Measurements from ENCODE around the gene LPAR3.

LPAR3 gene

GRCh38 chr1:84768634-84769033 lies 124.4 kb downstream of the LPAR3 start:
- TF ChIP-seq ZNF274 (IDR thresholded peaks at IDR 0.05; ENCODE audit: low read depth, low read length) (no peak), YY1 (IDR thresholded peaks at IDR 0.05; ENCODE audit: insufficient read depth, insufficient read length) (no peak), SUZ12 (IDR thresholded peaks at IDR 0.05; ENCODE audit: extremely low read depth, insufficient read depth, insufficient read length) (no peak)
- no peak for DNase-seq (ENCODE audit: low read depth, low spot score)

GRCh38 chr1:84763912-84764680 lies 128.9 kb downstream of the LPAR3 start:
- TF ChIP-seq SUZ12 (IDR thresholded peaks at IDR 0.05; ENCODE audit: extremely low read depth, insufficient read depth, insufficient read length) (no peak), ZNF274 (IDR thresholded peaks at IDR 0.05; ENCODE audit: low read depth, low read length) (no peak), YY1 (IDR thresholded peaks at IDR 0.05; ENCODE audit: insufficient read depth, insufficient read length) (no peak)
- Histone ChIP-seq H3K4me1 (ENCODE audit: insufficient read depth, insufficient read length) (peaks cover 9% of the 10 kb centered on the region), H3K27me3 (ENCODE audit: insufficient read depth, insufficient read length) (peaks cover 29% of the 10 kb centered on the region), H3K9me3 (ENCODE audit: insufficient read depth, low read length) (peaks cover 16% of the 10 kb centered on the region; the same call in 1 of the 2 replicates), H3K4me3 (ENCODE audit: insufficient read length, low read depth) (peak overlapping the region; percentile 22), H3K36me3 (ENCODE audit: insufficient read depth, insufficient read length, low read length) (no peaks in the 10 kb centered on the region), H3K9ac (ENCODE audit: insufficient read length, low read depth) (peak overlapping the region; percentile 51)
- peak; percentile 72 for DNase-seq (ENCODE audit: low read depth, low spot score)

More at GRCh38 chr1:84768634-84769033, 124.4 kb downstream of the LPAR3 start:
- Histone ChIP-seq H3K36me3 (ENCODE audit: insufficient read depth, insufficient read length, low read length) (no peaks in the 10 kb centered on the region), H3K27me3 (ENCODE audit: insufficient read depth, insufficient read length) (peaks cover 23% of the 10 kb centered on the region), H3K9ac (ENCODE audit: insufficient read length, low read depth) (no peak overlapping the region), H3K9me3 (ENCODE audit: insufficient read depth, low read length) (peaks cover 7% of the 10 kb centered on the region; the same call in 1 of the 2 replicates), H3K4me3 (ENCODE audit: insufficient read length, low read depth) (no peak overlapping the region), H3K4me1 (ENCODE audit: insufficient read depth, insufficient read length) (peaks cover 12% of the 10 kb centered on the region)

GRCh38 chr1:84762664-84763063 lies 130.3 kb downstream of the LPAR3 start:
- peaks cover 9% of the 10 kb centered on the region for H3K4me1 ChIP-seq (ENCODE audit: insufficient read depth, insufficient read length)
- DNase-seq (ENCODE audit: low read depth, low spot score) = no peak
- no peaks in the 10 kb centered on the region for H3K36me3 ChIP-seq (ENCODE audit: insufficient read depth, insufficient read length, low read length)
- TF ChIP-seq ZNF274 (IDR thresholded peaks at IDR 0.05; ENCODE audit: low read depth, low read length) = no peak
- no peak for TF ChIP-seq YY1 (IDR thresholded peaks at IDR 0.05; ENCODE audit: insufficient read depth, insufficient read length)
- TF ChIP-seq SUZ12 (IDR thresholded peaks at IDR 0.05; ENCODE audit: extremely low read depth, insufficient read depth, insufficient read length) = no peak
- no peak overlapping the region for H3K9ac ChIP-seq (ENCODE audit: insufficient read length, low read depth)
- peaks cover 16% of the 10 kb centered on the region; the same call in 1 of the 2 replicates for H3K9me3 ChIP-seq (ENCODE audit: insufficient read depth, low read length)
- no peak overlapping the region for H3K4me3 ChIP-seq (ENCODE audit: insufficient read length, low read depth)
- H3K27me3 ChIP-seq (ENCODE audit: insufficient read depth, insufficient read length) = peaks cover 29% of the 10 kb centered on the region

Data from NT2/D1 (cell line).